ENCODE data around the gene PCDHB15.

DNA sequence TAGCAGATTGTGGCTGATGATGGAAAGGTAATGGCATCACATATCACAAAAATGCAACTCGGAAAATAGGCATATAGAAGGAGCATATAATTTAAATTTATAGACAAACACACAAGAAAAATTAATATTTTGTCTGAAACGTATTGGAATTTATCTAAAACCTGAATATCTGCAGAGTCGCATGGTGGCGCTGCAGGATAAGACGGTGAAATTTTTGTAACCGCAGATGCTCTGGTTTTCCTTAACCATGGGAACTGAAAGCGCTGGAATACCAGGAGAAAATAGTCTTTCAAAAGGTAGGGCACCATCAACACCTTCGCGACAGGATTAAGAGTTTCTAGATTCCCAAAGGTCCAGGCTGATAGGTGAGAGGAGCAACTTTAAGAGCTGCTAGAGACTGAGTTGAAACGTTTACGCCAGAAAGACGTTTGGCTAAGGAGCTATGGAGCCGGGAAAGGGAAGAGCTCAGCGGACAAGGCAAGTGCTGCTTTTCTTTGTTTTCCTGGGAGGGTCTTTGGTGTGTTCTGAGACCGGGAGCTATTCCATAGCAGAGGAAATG is 11.0 kb upstream of the PCDHB15 start:
- TF ChIP-seq POLR2A (IDR thresholded peaks at IDR 0.05) (no peak), CTCF (IDR thresholded peaks at IDR 0.05 in 4 of 5, conservative IDR thresholded peaks at IDR 0.05 in 1 of 5) (no peak)

All from gastrocnemius medialis (tissue), 4 donors.